DLD1 (cell line): ENCODE results near the gene AXIN1.
"Not testable (repeated sequence)": the region's sequence is repeated elsewhere in the genome, so short reads cannot be mapped to it uniquely, and the experiment has no call there.

Experiments used
- in situ Hi-C: cut with HindIII; loops from 2 replicates; pipeline ENCODE4 v1.10.0; 2017; ENCODE audit warnings: low sequenced_read_pairs

The AXIN1 gene

GRCh38 chr16:381789-382717 is 29.5 kb upstream of the AXIN1 start, which contains the start of gene PGAP6:
Gene PGAP6 (minus strand): TSS chr16:381978. CDS start chr16:381821, 157 bp downstream.
- in situ Hi-C loops: no loop called here

DNA sequence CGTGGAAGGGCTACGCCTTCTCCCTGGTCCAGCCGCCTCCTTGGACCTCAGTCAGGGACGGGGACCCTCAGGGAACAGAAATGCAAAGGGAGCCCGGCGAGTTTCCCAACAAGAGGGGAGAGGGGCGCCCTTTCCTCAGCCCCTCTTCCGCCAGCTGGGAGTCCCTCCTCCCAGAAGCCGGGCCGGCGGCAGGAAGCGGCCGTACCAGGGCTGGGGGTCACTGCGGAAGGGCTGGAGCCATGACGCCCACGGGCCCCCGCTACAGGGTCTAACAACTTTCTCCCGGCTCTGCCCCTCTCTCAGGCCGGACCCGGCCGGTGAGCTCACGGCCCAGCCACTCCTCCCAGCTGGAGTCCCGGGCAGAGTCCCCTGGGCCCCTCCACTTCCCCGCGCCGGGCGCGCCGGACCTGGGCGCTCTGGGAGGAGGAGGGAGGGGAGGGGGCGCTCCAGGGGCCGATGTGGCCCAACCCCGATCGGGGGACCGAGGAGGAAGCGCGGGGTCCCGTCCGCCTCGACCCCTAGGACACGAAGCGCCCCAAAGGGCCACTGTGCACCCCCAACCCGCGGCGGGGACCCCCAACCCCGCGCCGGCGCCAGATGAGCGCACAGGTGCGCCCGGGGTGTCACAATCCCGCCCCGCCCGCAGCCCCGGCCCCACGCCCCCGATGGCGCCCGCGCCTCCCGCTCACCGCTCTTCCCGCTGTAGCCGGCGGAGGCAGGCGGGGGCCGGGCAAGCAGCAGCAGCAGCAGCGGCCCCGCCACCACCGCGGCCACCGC is 28.7 kb upstream of the AXIN1 start:
- in situ Hi-C loops: no loop called here

DNA sequence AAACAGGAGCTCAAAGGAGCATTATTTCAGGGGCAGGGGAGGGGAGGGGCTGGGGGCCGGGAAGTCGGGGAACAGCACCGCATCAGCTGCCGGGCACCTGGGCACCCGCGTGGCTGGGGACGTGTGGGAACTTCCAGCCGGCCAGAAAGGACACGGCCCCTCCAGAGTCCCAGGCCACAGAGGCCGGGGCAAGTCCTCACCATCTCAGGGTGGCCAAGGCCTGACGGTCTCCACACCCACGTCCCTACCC is 28.2 kb upstream of the AXIN1 start:
- in situ Hi-C loops: no loop called here

- in situ Hi-C loops: no loop called here
These were observed 27.6 kb upstream of the AXIN1 start for GRCh38 chr16:379961-380761.

- in situ Hi-C loops: no loop called here
These were observed 26.8 kb upstream of the AXIN1 start for GRCh38 chr16:379183-379960.

DNA sequence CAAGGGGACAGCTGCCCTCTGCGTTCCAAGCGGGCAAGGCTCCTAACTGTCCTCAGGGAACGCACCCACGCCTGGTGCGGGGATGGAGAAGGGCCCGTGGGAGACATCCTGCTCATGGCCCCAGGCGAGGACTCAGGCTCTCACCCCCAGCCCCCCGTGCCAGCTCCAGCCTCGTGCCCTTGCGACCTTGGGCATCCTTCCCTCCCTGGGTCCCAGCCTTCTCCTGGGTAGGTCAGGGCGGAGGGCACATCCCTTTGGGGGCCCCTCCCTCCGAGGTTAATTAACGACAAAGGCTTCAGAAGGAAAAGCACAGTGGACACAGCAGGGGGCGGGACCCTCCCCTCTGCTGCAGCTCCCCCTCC is 26.3 kb upstream of the AXIN1 start:
- in situ Hi-C loops: no loop called here

GRCh38 chr16:378113-378820 is 25.7 kb upstream of the AXIN1 start:
- in situ Hi-C loops: not testable (repeated sequence)

GRCh38 chr16:377419-377951 is 25.0 kb upstream of the AXIN1 start:
- in situ Hi-C loops: no loop called here

DNA sequence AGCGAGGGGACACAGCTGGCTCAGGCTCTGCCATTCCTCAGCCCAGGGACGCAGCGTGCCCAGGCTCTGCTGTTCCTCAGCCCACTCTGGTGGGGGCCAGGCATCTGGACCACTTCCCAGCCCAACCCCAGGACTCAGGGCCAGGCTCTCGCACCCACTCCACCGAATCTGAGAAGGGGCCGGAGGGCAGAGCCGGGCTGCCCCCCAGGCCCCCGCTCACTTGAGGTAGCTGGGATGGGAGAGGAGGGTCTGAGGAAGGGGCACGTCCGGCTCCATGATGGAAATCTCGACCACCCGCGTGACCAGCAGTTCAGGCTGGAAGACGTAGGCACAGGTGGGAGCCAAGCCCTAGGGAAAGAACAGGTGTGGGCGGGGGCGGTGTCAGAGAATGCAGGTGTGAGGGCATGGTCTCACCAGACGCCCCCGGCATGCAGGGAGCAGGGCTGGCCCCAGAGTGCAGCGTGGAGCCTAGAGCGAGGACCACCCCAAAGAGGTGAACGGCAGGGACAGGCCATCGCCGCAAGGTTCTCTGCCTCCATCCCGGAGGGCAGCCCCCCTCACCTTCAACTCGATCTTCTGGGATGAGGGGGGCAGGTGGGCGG is 24.4 kb upstream of the AXIN1 start:
- in situ Hi-C loops: no loop called here

GRCh38 chr16:375927-376816 is 23.6 kb upstream of the AXIN1 start:
- in situ Hi-C loops: no loop called here

- in situ Hi-C loops: no loop called here
These were observed 22.7 kb upstream of the AXIN1 start for GRCh38 chr16:375212-375611.

GRCh38 chr16:374616-374926 is 22.0 kb upstream of the AXIN1 start:
- in situ Hi-C loops: no loop called here

DNA sequence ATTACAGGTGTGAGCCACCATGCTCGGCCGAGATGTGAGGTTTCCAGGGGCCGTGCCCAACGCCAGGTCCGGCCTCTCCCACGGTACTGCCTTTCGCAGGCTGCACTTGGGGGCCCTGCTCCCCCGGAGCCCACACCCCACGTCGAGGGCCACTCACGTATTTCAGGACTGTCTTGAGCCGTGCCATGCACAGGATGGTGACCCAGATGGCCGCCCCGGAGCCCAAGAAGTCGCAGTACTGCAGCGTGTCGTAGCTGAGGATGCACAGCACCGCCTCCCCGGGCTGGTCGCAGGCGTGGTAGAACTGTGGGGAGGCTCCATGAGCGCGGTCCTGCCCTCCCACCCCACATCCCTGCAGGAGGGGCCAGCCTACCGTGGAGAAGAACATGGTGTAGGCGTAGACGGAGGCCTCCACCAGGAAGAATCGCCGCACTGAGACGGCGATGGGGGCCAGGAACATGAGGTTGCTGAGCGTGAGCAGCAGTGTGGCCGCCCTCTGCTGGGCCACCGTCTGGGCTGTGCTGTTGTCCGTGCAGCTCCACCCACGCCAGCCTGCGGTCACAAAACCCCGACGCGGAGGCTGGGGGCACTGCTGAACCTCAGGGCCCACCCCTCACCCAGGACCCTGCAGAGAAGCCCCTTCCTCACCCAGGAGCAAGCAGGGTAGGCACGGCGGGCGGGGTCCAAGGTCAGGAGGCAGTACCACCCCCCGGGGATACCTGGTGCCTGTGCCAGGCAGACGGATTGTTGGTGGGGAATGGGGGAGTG is 21.5 kb upstream of the AXIN1 start:
- in situ Hi-C loops: no loop called here

- in situ Hi-C loops: no loop called here
These were observed 20.6 kb upstream of the AXIN1 start for GRCh38 chr16:373020-373598.

GRCh38 chr16:372302-372983 is 19.9 kb upstream of the AXIN1 start:
- in situ Hi-C loops: no loop called here

- in situ Hi-C loops: no loop called here
These were observed 19.2 kb upstream of the AXIN1 start for GRCh38 chr16:371515-372301.
